Liver (tissue), 9 donors: ENCODE measurements around the gene DSCAML1. TPM values are rescaled to one million over a fixed set of nuclear protein-coding genes. Genes with fewer than 3 reads are reported as not detected.

Source experiments
- DNase-seq: peaks from one replicate; pipeline ENCODE4 v3.0.0-alpha.2; 2017; ENCODE audit warnings: low spot score
- H3K27ac ChIP-seq, 2 donors: one replicate each; pipeline ENCODE4 v1.7.0; 2013; ENCODE audit warnings: inconsistent platforms in 2 of 2, low read length in 2 of 2, control low read depth in 1 of 2, low read depth in 1 of 2, mild to moderate bottlenecking in 1 of 2
- H3K27me3 ChIP-seq, 4 donors: one replicate each; pipeline versions ENCODE4 v1.6.1 to v1.7.0; 2013; ENCODE audit warnings: low read length in 3 of 4, inconsistent platforms in 1 of 4, mild to moderate bottlenecking in 1 of 4, moderate library complexity in 1 of 4; ENCODE audit not compliant: control insufficient read depth in 4 of 4, insufficient read depth in 4 of 4
- H3K36me3 ChIP-seq, 4 donors: one replicate each; pipeline versions ENCODE4 v1.6.1 to v1.7.0; 2013; ENCODE audit warnings: low read length in 3 of 4, mild to moderate bottlenecking in 3 of 4, low read depth in 1 of 4, moderate library complexity in 1 of 4; ENCODE audit not compliant: control insufficient read depth in 4 of 4, insufficient read depth in 3 of 4
- H3K4me1 ChIP-seq, 4 donors: one replicate each; pipeline versions ENCODE4 v1.6.1 to v1.7.0; 2013; ENCODE audit warnings: low read length in 3 of 4, mild to moderate bottlenecking in 3 of 4, moderate library complexity in 1 of 4; ENCODE audit not compliant: control insufficient read depth in 4 of 4, insufficient read depth in 4 of 4
- H3K4me3 ChIP-seq, 3 donors: one replicate each; pipeline versions ENCODE4 v1.6.1 to v1.7.0; 2013; ENCODE audit warnings: low read length in 3 of 3, control low read depth in 1 of 3, low read depth in 1 of 3, mild to moderate bottlenecking in 1 of 3
- H3K9ac ChIP-seq, 2 donors: one replicate each; pipeline ENCODE4 v1.7.0; 2013; ENCODE audit warnings: low read length in 2 of 2, mild to moderate bottlenecking in 2 of 2, moderate library complexity in 2 of 2, control low read depth in 1 of 2, low read depth in 1 of 2
- H3K9me3 ChIP-seq, 4 donors: one replicate each; pipeline versions ENCODE4 v1.6.1 to v1.7.0; 2013; ENCODE audit warnings: low read length in 3 of 4; ENCODE audit not compliant: control insufficient read depth in 4 of 4
- ATF3 ChIP-seq: IDR thresholded peaks from 2 replicates; pipeline ENCODE4 v1.6.1; 2016; ENCODE audit warnings: antibody characterized with exemption
- CTCF ChIP-seq: fragments of 150-350 bp; IDR thresholded peaks from 2 replicates; pipeline ENCODE4 v1.5.1; 2017; ENCODE audit warnings: improper control_type of control experiment, low read depth, low read length; ENCODE audit not compliant: missing input control
- EGR1 ChIP-seq, 2 donors: IDR thresholded peaks; 2 replicates each; pipeline ENCODE4 v1.6.1; 2016 to 2018; ENCODE audit warnings: antibody characterized with exemption in 2 of 2, low read depth in 2 of 2
- FOXA1 ChIP-seq: IDR thresholded peaks from 2 replicates; pipeline ENCODE4 v1.6.1; 2016; ENCODE audit warnings: antibody characterized with exemption
- FOXA2 ChIP-seq: IDR thresholded peaks from 2 replicates; pipeline ENCODE4 v1.6.1; 2016; ENCODE audit warnings: antibody characterized with exemption
- GABPA ChIP-seq, 2 donors: IDR thresholded peaks in 1 of 2; conservative IDR thresholded peaks in 1 of 2; 2 replicates each; pipeline ENCODE4 v1.6.1; 2016; ENCODE audit warnings: antibody characterized with exemption in 2 of 2, mild to moderate bottlenecking in 1 of 2, moderate library complexity in 1 of 2
- HNF4A ChIP-seq, 2 donors: conservative IDR thresholded peaks; 2 replicates each; pipeline ENCODE4 v1.6.1; 2016; ENCODE audit warnings: antibody characterized with exemption in 2 of 2, mild to moderate bottlenecking in 2 of 2
- HNF4G ChIP-seq: IDR thresholded peaks from 2 replicates; pipeline ENCODE4 v1.6.1; 2016; ENCODE audit warnings: antibody characterized with exemption
- MAX ChIP-seq: IDR thresholded peaks from 2 replicates; pipeline ENCODE4 v1.6.1; 2016; ENCODE audit warnings: antibody characterized with exemption
- NR2F2 ChIP-seq: IDR thresholded peaks from 2 replicates; pipeline ENCODE4 v1.6.1; 2016; ENCODE audit warnings: antibody characterized with exemption
- REST ChIP-seq: IDR thresholded peaks from 2 replicates; pipeline ENCODE4 v1.6.1; 2016; ENCODE audit warnings: antibody characterized with exemption, mild to moderate bottlenecking
- SP1 ChIP-seq: IDR thresholded peaks from 2 replicates; pipeline ENCODE4 v1.6.1; 2018; ENCODE audit warnings: antibody characterized with exemption, mild to moderate bottlenecking
- YY1 ChIP-seq: IDR thresholded peaks from 2 replicates; pipeline ENCODE4 v1.6.1; 2016; ENCODE audit warnings: antibody characterized with exemption, mild to moderate bottlenecking
- ZBTB33 ChIP-seq: IDR thresholded peaks from 2 replicates; pipeline ENCODE4 v1.6.1; 2016; ENCODE audit warnings: antibody characterized with exemption
- WGBS: extraction: QIAGEN DNeasy Blood & Tissue Kit; methylation state at CpG from one replicate; pipeline ENCODE4 v1.1.7; 2013; 5-methylcytosine and 5-hydroxymethylcytosine counted together
- polyA plus RNA-seq, 2 donors: library from polyadenylated mRNA; stranded (reverse) in 1 of 2; unstranded in 1 of 2; fragments of 200-250 nt in 1 of 2; fragments of >200 nt in 1 of 2; fragmentation: Nextera tagmentation in 1 of 2; extraction: Ambion mirVana in 1 of 2; gene quantifications; one replicate each; pipeline versions ENCODE4 v1.2.1 to v1.2.3, GENCODE V29; 2013 to 2015
- total RNA-seq, 2 donors: library from RNA; depleted of rRNA; stranded (reverse); fragments of >200 nt; gene quantifications; one replicate each; pipeline ENCODE4 v1.2.3, GENCODE V29; 2014
- donor health status: healthy.
- donor health status: healthy.
- donor health status: healthy.
- donor health status: healthy.
- donor health status: healthy.

DSCAML1 gene
- total and polyA plus RNA-seq, 4 donors = 0.07 to 0.42 (median 0.20) TPM

GRCh38 chr11:117794772-117795629 is 2.0 kb downstream of the DSCAML1 start:
- peaks cover 2 to 16% (median 6%) of the 10 kb centered on the region in 4 donors for H3K4me1 ChIP-seq
- H3K27me3 ChIP-seq = peaks cover 0 to 6% (median 4%) of the 10 kb centered on the region in 4 donors
- no peaks in the 10 kb centered on the region for H3K9me3 ChIP-seq
- no peak overlapping the region for H3K9ac ChIP-seq
- H3K4me3 ChIP-seq = no peak overlapping the region
- DNase-seq = no peak
- WGBS = 58% methylated on average over 29 of the region's 29 CpGs
- no peak for TF ChIP-seq HNF4G
- TF ChIP-seq FOXA1 = no peak
- no peak for TF ChIP-seq FOXA2
- TF ChIP-seq YY1 = no peak
- no peak for TF ChIP-seq ZBTB33
- TF ChIP-seq ATF3 = no peak
- no peak for TF ChIP-seq GABPA (IDR thresholded peaks at IDR 0.05 in 1 of 2, conservative IDR thresholded peaks at IDR 0.05 in 1 of 2)
- no peak for TF ChIP-seq HNF4A (conservative IDR thresholded peaks at IDR 0.05)
- TF ChIP-seq NR2F2 = no peak
- no peak for TF ChIP-seq EGR1 (IDR thresholded peaks at IDR 0.05; ENCODE audit: low read depth in 2 of 2)
- no peaks in the 10 kb centered on the region for H3K36me3 ChIP-seq
- no peak overlapping the region for H3K27ac ChIP-seq

- no peak for DNase-seq
- no peak for TF ChIP-seq FOXA1
- 87% methylated on average over 10 of the region's 10 CpGs for WGBS
- peaks cover 2 to 16% (median 6%) of the 10 kb centered on the region in 4 donors for H3K4me1 ChIP-seq
- no peaks in the 10 kb centered on the region for H3K9me3 ChIP-seq
- H3K4me3 ChIP-seq = no peak overlapping the region
- H3K9ac ChIP-seq = no peak overlapping the region
- H3K27me3 ChIP-seq = peaks cover 0 to 6% (median 3%) of the 10 kb centered on the region in 4 donors
- H3K27ac ChIP-seq = no peak overlapping the region
- no peaks in the 10 kb centered on the region for H3K36me3 ChIP-seq
Measured at GRCh38 chr11:117794135-117794534, 2.9 kb downstream of the DSCAML1 start.

- Histone ChIP-seq H3K36me3 (no peaks in the 10 kb centered on the region), H3K4me3 (no peak overlapping the region), H3K4me1 (peaks cover 2 to 16% (median 6%) of the 10 kb centered on the region in 4 donors), H3K9ac (no peak overlapping the region), H3K27me3 (peaks cover 0 to 6% (median 3%) of the 10 kb centered on the region in 4 donors), H3K27ac (no peak overlapping the region), H3K9me3 (no peaks in the 10 kb centered on the region)
- WGBS = 93% methylated on average over 9 of the region's 9 CpGs
- no peak for TF ChIP-seq EGR1 (IDR thresholded peaks at IDR 0.05; ENCODE audit: low read depth in 2 of 2)
- DNase-seq = no peak
Measured at GRCh38 chr11:117793583-117793982, 3.4 kb downstream of the DSCAML1 start.

GRCh38 chr11:117792992-117793391 is 4.0 kb downstream of the DSCAML1 start:
- H3K27ac ChIP-seq = no peak overlapping the region
- H3K4me3 ChIP-seq = no peak overlapping the region
- no peak for DNase-seq
- peaks cover 0 to 6% (median 3%) of the 10 kb centered on the region in 4 donors for H3K27me3 ChIP-seq
- H3K36me3 ChIP-seq = no peaks in the 10 kb centered on the region
- peaks cover 2 to 16% (median 6%) of the 10 kb centered on the region in 4 donors for H3K4me1 ChIP-seq
- no peak overlapping the region for H3K9ac ChIP-seq
- H3K9me3 ChIP-seq = no peaks in the 10 kb centered on the region
- 87% methylated on average over 6 of the region's 6 CpGs for WGBS
- no peak for TF ChIP-seq FOXA1
- no peak for TF ChIP-seq NR2F2
- TF ChIP-seq FOXA2 = no peak
- TF ChIP-seq GABPA (IDR thresholded peaks at IDR 0.05 in 1 of 2, conservative IDR thresholded peaks at IDR 0.05 in 1 of 2) = no peak
- no peak for TF ChIP-seq REST
- TF ChIP-seq EGR1 (IDR thresholded peaks at IDR 0.05; ENCODE audit: low read depth in 2 of 2) = no peak
- TF ChIP-seq CTCF = no peak
- no peak for TF ChIP-seq MAX
- TF ChIP-seq SP1 = no peak
